HG02938 (cell line): Measurements from ENCODE around the gene FRMD3.

Experiments
- ATAC-seq: cut with Tn5 transposase; IDR thresholded peaks from one replicate; pipeline ENCODE4 v1.9.1; 2021; ENCODE audit warnings: mild to moderate bottlenecking, moderate library complexity; ENCODE audit not compliant: unreplicated experiment

Gene FRMD3

GRCh38 chr9:83475741-83476140 lies 62.5 kb downstream of the FRMD3 start:
- ATAC-seq: no peak

- no peak for ATAC-seq
These were observed 63.6 kb downstream of the FRMD3 start for GRCh38 chr9:83474631-83475030.

- ATAC-seq: peak; percentile 94
These were observed 64.7 kb downstream of the FRMD3 start for GRCh38 chr9:83473488-83473971.

- no peak for ATAC-seq
These were observed 65.4 kb downstream of the FRMD3 start for GRCh38 chr9:83472764-83473163.

GRCh38 chr9:83472221-83472665 lies 66.0 kb downstream of the FRMD3 start:
- no peak for ATAC-seq

GRCh38 chr9:83471241-83471640 lies 67.0 kb downstream of the FRMD3 start:
- no peak for ATAC-seq

- ATAC-seq: no peak
These were observed 68.5 kb downstream of the FRMD3 start for GRCh38 chr9:83469722-83470121.

GRCh38 chr9:83468821-83469220 lies 69.4 kb downstream of the FRMD3 start:
- ATAC-seq: no peak

GRCh38 chr9:83466877-83467276 lies 71.3 kb downstream of the FRMD3 start:
- no peak for ATAC-seq

- no peak for ATAC-seq
These were observed 71.8 kb downstream of the FRMD3 start for GRCh38 chr9:83466351-83466750.

GRCh38 chr9:83459830-83460229 lies 78.4 kb downstream of the FRMD3 start:
- no peak for ATAC-seq

- no peak for ATAC-seq
These were observed 79.7 kb downstream of the FRMD3 start for GRCh38 chr9:83458530-83458929.

- no peak for ATAC-seq
These were observed 81.2 kb downstream of the FRMD3 start for GRCh38 chr9:83457005-83457404.

- no peak for ATAC-seq
These were observed 82.0 kb downstream of the FRMD3 start for GRCh38 chr9:83456226-83456625.

GRCh38 chr9:83454076-83454475 lies 84.1 kb downstream of the FRMD3 start:
- no peak for ATAC-seq

GRCh38 chr9:83451308-83451707 lies 86.9 kb downstream of the FRMD3 start:
- no peak for ATAC-seq

GRCh38 chr9:83449983-83450382 lies 88.2 kb downstream of the FRMD3 start:
- ATAC-seq: no peak

- no peak for ATAC-seq
These were observed 89.0 kb downstream of the FRMD3 start for GRCh38 chr9:83449166-83449565.

- ATAC-seq: no peak
These were observed 89.6 kb downstream of the FRMD3 start for GRCh38 chr9:83448626-83449025.

GRCh38 chr9:83447351-83447750 lies 90.8 kb downstream of the FRMD3 start:
- ATAC-seq: no peak

GRCh38 chr9:83445703-83446265 lies 92.4 kb downstream of the FRMD3 start:
- ATAC-seq: no peak

- ATAC-seq: no peak
These were observed 94.1 kb downstream of the FRMD3 start for GRCh38 chr9:83444110-83444509.

- ATAC-seq: no peak
These were observed 96.8 kb downstream of the FRMD3 start for GRCh38 chr9:83441390-83441789.
